Endothelial cell (in vitro differentiated cells): ENCODE results near the gene ARHGAP26. TPM values are rescaled to one million over a fixed set of nuclear protein-coding genes. Genes with fewer than 3 reads are reported as not detected.
A peak's percentile ranks its signal among the peaks of the same experiment; 100 is the strongest.

Source experiments
- DNase-seq: peaks from one replicate; pipeline ENCODE4 v3.0.0; 2021; ENCODE audit warnings: low spot score
- H3K27ac Mint-ChIP-seq: one replicate; pipeline ENCODE4 v1.8.0; 2021; ENCODE audit warnings: mixed read lengths, inconsistent platforms; ENCODE audit not compliant: unreplicated experiment
- H3K27me3 Mint-ChIP-seq: one replicate; pipeline ENCODE4 v1.8.0; 2021; ENCODE audit warnings: mild to moderate bottlenecking, moderate library complexity, mixed read lengths, inconsistent platforms; ENCODE audit not compliant: unreplicated experiment
- H3K36me3 Mint-ChIP-seq: one replicate; pipeline ENCODE4 v1.8.0; 2021; ENCODE audit warnings: mild to moderate bottlenecking, low read depth, mixed read lengths, inconsistent platforms; ENCODE audit not compliant: unreplicated experiment
- H3K4me1 Mint-ChIP-seq: one replicate; pipeline ENCODE4 v1.8.0; 2021; ENCODE audit warnings: mild to moderate bottlenecking, mixed read lengths, inconsistent platforms; ENCODE audit not compliant: unreplicated experiment
- H3K4me3 Mint-ChIP-seq: one replicate; pipeline ENCODE4 v1.8.0; 2021; ENCODE audit warnings: mild to moderate bottlenecking, mixed read lengths, inconsistent platforms; ENCODE audit not compliant: unreplicated experiment
- H3K9me3 Mint-ChIP-seq: one replicate; pipeline ENCODE4 v1.8.0; 2021; ENCODE audit warnings: mixed read lengths, inconsistent platforms; ENCODE audit not compliant: unreplicated experiment
- CTCF ChIP-seq: fragments of 200-600 bp; sonication (generic); IDR thresholded peaks from one replicate; pipeline ENCODE4 v1.5.0; 2021; ENCODE audit warnings: antibody characterized with exemption; ENCODE audit not compliant: unreplicated experiment
- total RNA-seq: library from RNA; stranded (reverse); fragmentation: NEBNext Ultra II Directional; extraction: Animal tissue kit (Norgen Biotek cat#: 25700); gene quantifications from one replicate; pipeline ENCODE4 v1.2.1, GENCODE V29; 2021; ENCODE audit not compliant: unreplicated experiment

Gene ARHGAP26
- total RNA-seq, 1 donor from 2014 or later = 81.5 TPM

GRCh38 chr5:142902186-142902965, 132.2 kb downstream of the ARHGAP26 start:
- TF ChIP-seq CTCF = no peak
- H3K27ac Mint-ChIP-seq = peak overlapping the region; percentile 24
- peaks cover 6% of the 10 kb centered on the region for H3K27me3 Mint-ChIP-seq
- peaks cover 39% of the 10 kb centered on the region for H3K4me1 Mint-ChIP-seq
- H3K4me3 Mint-ChIP-seq = peak overlapping the region; percentile 33
- H3K9me3 Mint-ChIP-seq = no peaks in the 10 kb centered on the region
- peaks cover 54% of the 10 kb centered on the region for H3K36me3 Mint-ChIP-seq
- DNase-seq = no peak

- Mint-ChIP-seq H3K9me3 (no peaks in the 10 kb centered on the region), H3K4me3 (no peak overlapping the region)
- DNase-seq = no peak
Measured at GRCh38 chr5:142904416-142904815, 134.2 kb downstream of the ARHGAP26 start.

DNA sequence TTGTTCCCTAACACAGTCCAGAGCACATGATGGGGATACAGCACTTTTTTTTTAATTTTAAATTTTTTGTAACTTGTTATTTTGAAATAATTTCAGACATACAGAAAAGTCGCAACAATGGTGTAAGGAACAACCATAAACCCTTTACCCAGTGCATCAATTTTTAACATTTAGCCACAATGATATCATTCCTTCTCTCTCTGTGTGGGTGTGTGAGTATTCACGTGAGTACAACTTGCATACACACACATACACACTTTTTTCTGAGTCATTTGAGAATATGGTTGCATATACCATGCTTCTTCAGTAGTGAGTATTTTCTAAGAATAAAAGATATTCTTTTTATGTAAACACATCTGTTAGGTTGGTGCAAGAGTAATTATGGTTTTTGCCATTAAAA, 135.2 kb downstream of the ARHGAP26 start:
- no peak overlapping the region for H3K27ac Mint-ChIP-seq
- no peak overlapping the region for H3K4me3 Mint-ChIP-seq
- H3K4me1 Mint-ChIP-seq = peaks cover 36% of the 10 kb centered on the region
- TF ChIP-seq CTCF = no peak
- no peaks in the 10 kb centered on the region for H3K9me3 Mint-ChIP-seq
- peaks cover 2% of the 10 kb centered on the region for H3K27me3 Mint-ChIP-seq
- DNase-seq = no peak
- peaks cover 48% of the 10 kb centered on the region for H3K36me3 Mint-ChIP-seq

More at GRCh38 chr5:142904416-142904815, 134.2 kb downstream of the ARHGAP26 start:
- Mint-ChIP-seq H3K27me3 (peaks cover 2% of the 10 kb centered on the region), H3K4me1 (peaks cover 42% of the 10 kb centered on the region), H3K36me3 (peaks cover 48% of the 10 kb centered on the region), H3K27ac (no peak overlapping the region)
- TF ChIP-seq CTCF = no peak

DNA sequence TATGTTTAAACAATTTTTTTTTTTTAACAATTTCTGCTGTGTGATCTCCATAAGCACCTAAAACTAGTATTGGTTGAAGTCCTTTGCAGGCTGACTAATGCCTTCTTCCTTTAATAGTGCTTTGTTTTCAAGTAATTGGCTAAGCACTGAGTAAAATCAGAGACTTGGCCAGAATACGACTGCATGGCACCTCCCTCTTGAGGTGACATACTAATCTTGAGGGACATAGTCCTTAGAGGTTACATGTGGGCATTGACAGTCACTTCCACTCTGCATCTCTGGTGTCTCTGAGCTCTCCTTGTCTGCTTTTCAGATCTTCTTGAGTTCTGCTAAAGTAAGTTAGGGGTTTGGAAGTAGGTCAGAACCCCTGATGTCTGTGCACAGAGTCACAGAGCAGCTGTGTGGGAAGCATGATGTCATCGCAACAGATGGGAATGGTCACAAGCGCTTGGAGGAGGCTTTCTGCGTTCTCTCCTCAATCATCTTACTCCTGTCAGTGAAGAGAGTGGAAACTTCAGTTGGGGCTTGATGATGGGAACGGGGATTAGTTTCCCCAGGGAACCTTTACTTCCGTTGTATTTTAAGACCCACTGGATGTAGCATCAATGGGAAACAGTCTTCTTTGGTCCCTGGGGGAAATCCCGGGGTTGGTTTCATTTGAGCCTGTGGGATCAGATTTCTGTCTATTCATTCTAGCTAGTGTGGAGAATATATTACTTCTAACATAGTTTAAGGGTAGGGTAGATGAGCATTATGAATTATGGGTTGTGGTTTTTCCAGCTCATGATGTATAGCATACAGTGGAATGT, 136.9 kb downstream of the ARHGAP26 start:
- peaks cover 2% of the 10 kb centered on the region for H3K27me3 Mint-ChIP-seq
- TF ChIP-seq CTCF = no peak
- no peak overlapping the region for H3K27ac Mint-ChIP-seq
- H3K9me3 Mint-ChIP-seq = no peaks in the 10 kb centered on the region
- H3K36me3 Mint-ChIP-seq = peaks cover 48% of the 10 kb centered on the region
- H3K4me1 Mint-ChIP-seq = peaks cover 20% of the 10 kb centered on the region
- DNase-seq = no peak
- H3K4me3 Mint-ChIP-seq = no peak overlapping the region

DNA sequence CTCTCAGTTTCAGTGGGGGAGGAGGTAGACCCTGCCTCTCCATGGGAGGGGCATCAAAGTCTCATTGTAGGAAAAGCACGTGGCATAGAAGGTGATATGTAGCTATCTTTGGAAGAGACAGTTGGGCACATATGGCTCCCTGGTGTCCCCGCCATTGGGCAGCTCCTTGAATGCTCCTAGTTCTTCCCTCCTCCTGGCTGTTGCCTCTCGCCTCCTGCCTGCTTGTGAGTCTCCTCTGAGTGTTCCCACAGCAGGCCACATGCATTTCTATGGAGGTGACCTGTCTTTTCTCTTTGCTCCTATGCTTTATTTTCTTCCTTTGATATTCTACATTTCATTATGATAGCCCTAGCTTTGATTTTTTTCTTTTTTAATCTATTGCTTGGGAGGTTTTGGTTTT, 138.5 kb downstream of the ARHGAP26 start:
- peaks cover 47% of the 10 kb centered on the region for H3K36me3 Mint-ChIP-seq
- no peaks in the 10 kb centered on the region for H3K9me3 Mint-ChIP-seq
- DNase-seq = no peak
- peaks cover 13% of the 10 kb centered on the region for H3K4me1 Mint-ChIP-seq
- H3K4me3 Mint-ChIP-seq = no peak overlapping the region
- no peak overlapping the region for H3K27ac Mint-ChIP-seq
- no peak for TF ChIP-seq CTCF
- H3K27me3 Mint-ChIP-seq = peaks cover 2% of the 10 kb centered on the region
